Measurements from ENCODE around the gene RALGPS1.

- TF ChIP-seq ZNF30 (CRISPR knock-in tag; IDR thresholded peaks at IDR 0.05) (no peak), CTCF (CRISPR knock-in tag; IDR thresholded peaks at IDR 0.05) (no peak), CCDC6 (CRISPR knock-in tag; IDR thresholded peaks at IDR 0.05) (no peak), ZNF354B (CRISPR knock-in tag; IDR thresholded peaks at IDR 0.05) (no peak), ZNF549 (CRISPR knock-in tag; IDR thresholded peaks at IDR 0.05) (no peak), TBP (CRISPR knock-in tag; IDR thresholded peaks at IDR 0.05) (no peak), SMAD3 (CRISPR knock-in tag; IDR thresholded peaks at IDR 0.05) (no peak), AHR (CRISPR knock-in tag; IDR thresholded peaks at IDR 0.05) (no peak)
Measured at GRCh38 chr9:127114606-127115005, 200.0 kb downstream of the RALGPS1 start.

Measured in HepG2 (cell line).